Activated CD4-positive, alpha-beta T cell treated with anti-CD3 and anti-CD28 coated beads, Interleukin-2, amount 50 U/mL, for 4 hours (primary cell): ENCODE results near the gene MACROD2.

Source experiments
- DNase-seq, 2 experiments: peaks; one replicate each; pipeline ENCODE4 v3.0.0-alpha.2; 2020

Gene MACROD2

GRCh38 chr20:15205719-15206118, 1210.4 kb downstream of the MACROD2 start:
- no peak for DNase-seq

GRCh38 chr20:15209537-15209936, 1214.2 kb downstream of the MACROD2 start:
- no peak for DNase-seq

- no peak for DNase-seq
These were observed 1218.7 kb downstream of the MACROD2 start for GRCh38 chr20:15214051-15214450.

- DNase-seq, result no peak
These were observed 1224.8 kb downstream of the MACROD2 start for GRCh38 chr20:15220009-15220656.

- no peak for DNase-seq
These were observed 1225.7 kb downstream of the MACROD2 start for GRCh38 chr20:15220778-15221565.

- DNase-seq, result no peak
These were observed 1227.4 kb downstream of the MACROD2 start for GRCh38 chr20:15222502-15223330.

- no peak for DNase-seq
These were observed 1228.9 kb downstream of the MACROD2 start for GRCh38 chr20:15224199-15224598.

GRCh38 chr20:15227102-15227501, 1231.8 kb downstream of the MACROD2 start:
- DNase-seq, result no peak

- DNase-seq, result no peak
These were observed 1236.9 kb downstream of the MACROD2 start for GRCh38 chr20:15232243-15232642.

GRCh38 chr20:15235471-15236198, 1240.3 kb downstream of the MACROD2 start:
- DNase-seq, result no peak

GRCh38 chr20:15236812-15237211, 1241.5 kb downstream of the MACROD2 start:
- no peak for DNase-seq

- DNase-seq, result no peak
These were observed 1244.4 kb downstream of the MACROD2 start for GRCh38 chr20:15239542-15240206.

GRCh38 chr20:15240801-15241200, 1245.5 kb downstream of the MACROD2 start:
- no peak for DNase-seq

- no peak for DNase-seq
These were observed 1246.4 kb downstream of the MACROD2 start for GRCh38 chr20:15241681-15242080.

GRCh38 chr20:15242773-15243172, 1247.5 kb downstream of the MACROD2 start:
- DNase-seq, result no peak

- no peak for DNase-seq
These were observed 1250.6 kb downstream of the MACROD2 start for GRCh38 chr20:15245896-15246295.

GRCh38 chr20:15248618-15249395, 1253.5 kb downstream of the MACROD2 start:
- no peak for DNase-seq

GRCh38 chr20:15251171-15251570, 1255.9 kb downstream of the MACROD2 start:
- DNase-seq, result no peak

GRCh38 chr20:15252304-15252703, 1257.0 kb downstream of the MACROD2 start:
- DNase-seq, result no peak

- DNase-seq, result no peak
These were observed 1258.1 kb downstream of the MACROD2 start for GRCh38 chr20:15253431-15253830.
